HEK293 (cell line): ENCODE data around the gene GALNTL6.

Source experiments
- CTCF ChIP-seq: fragments of 450-650 bp; formaldehyde crosslinking; IDR thresholded peaks from 2 replicates; pipeline ENCODE4 v1.5.1; 2016; ENCODE audit warnings: missing biosample characterization, missing genetic modification characterization
- ZBTB49 ChIP-seq: fragments of 450-650 bp; formaldehyde crosslinking; IDR thresholded peaks from 2 replicates; pipeline ENCODE4 v1.5.1; 2016; ENCODE audit warnings: missing biosample characterization, missing genetic modification characterization, low read depth
- ZNF292 ChIP-seq: fragments of 450-650 bp; formaldehyde crosslinking; IDR thresholded peaks from 2 replicates; pipeline ENCODE4 v1.5.1; 2016; ENCODE audit warnings: low read depth, missing biosample characterization, missing genetic modification characterization, borderline replicate concordance
- ZNF341 ChIP-seq: fragments of 450-650 bp; formaldehyde crosslinking; IDR thresholded peaks from 2 replicates; pipeline ENCODE4; 2016; ENCODE audit warnings: low read depth, missing biosample characterization, missing genetic modification characterization
- ZNF488 ChIP-seq: fragments of 450-650 bp; formaldehyde crosslinking; IDR thresholded peaks from 2 replicates; pipeline ENCODE4 v1.5.1; 2016; ENCODE audit warnings: missing biosample characterization, missing genetic modification characterization
- ZNF558 ChIP-seq: fragments of 450-650 bp; formaldehyde crosslinking; IDR thresholded peaks from 2 replicates; pipeline ENCODE4 v1.5.1; 2016; ENCODE audit warnings: missing biosample characterization, missing genetic modification characterization
- ZNF837 ChIP-seq: fragments of 450-650 bp; formaldehyde crosslinking; IDR thresholded peaks from 2 replicates; pipeline ENCODE4 v1.5.1; 2016; ENCODE audit warnings: missing biosample characterization, missing genetic modification characterization

GRCh38 chr4:172514011-172514410 lies 700.8 kb downstream of the GALNTL6 start:
- TF ChIP-seq ZNF837 (no peak), CTCF (no peak), ZBTB49 (tag by site-specific recombination) (no peak), ZNF488 (tag by site-specific recombination) (no peak), ZNF558 (tag by site-specific recombination) (no peak), ZNF341 (tag by site-specific recombination) (no peak), ZNF292 (tag by site-specific recombination) (no peak)
